GM18517 (cell line): ENCODE results near the gene FOLR3.
A peak's percentile ranks its signal among the peaks of the same experiment; 100 is the strongest.
"Not testable (repeated sequence)": the region's sequence is repeated elsewhere in the genome, so short reads cannot be mapped to it uniquely, and the experiment has no call there.

ENCODE experiments used
- ATAC-seq: cut with Tn5 transposase; IDR thresholded peaks from one replicate; pipeline ENCODE4 v1.9.1; 2021; ENCODE audit warnings: mild to moderate bottlenecking, moderate library complexity; ENCODE audit not compliant: unreplicated experiment

FOLR3 gene

GRCh38 chr11:72135473-72135872 is at the start of gene FOLR3:
Gene FOLR3, plus strand, starts transcription at chr11:72135725. Its CDS starts 228 bp downstream, at chr11:72135953.
- ATAC-seq: not testable (repeated sequence)

GRCh38 chr11:72088076-72088808 is 47.3 kb upstream of the FOLR3 start:
- ATAC-seq: no peak

GRCh38 chr11:72091292-72091691 is 44.2 kb upstream of the FOLR3 start:
- no peak for ATAC-seq

- no peak for ATAC-seq
These were observed 36.8 kb upstream of the FOLR3 start for GRCh38 chr11:72098741-72099140.

GRCh38 chr11:72100009-72100408 is 35.5 kb upstream of the FOLR3 start:
- no peak for ATAC-seq

GRCh38 chr11:72100462-72100861 is 35.1 kb upstream of the FOLR3 start:
- ATAC-seq: no peak

GRCh38 chr11:72102162-72102561 is 33.4 kb upstream of the FOLR3 start:
- no peak for ATAC-seq

- no peak for ATAC-seq
These were observed 32.9 kb upstream of the FOLR3 start for GRCh38 chr11:72102631-72102945.

- ATAC-seq: peak; percentile 80
These were observed 32.4 kb upstream of the FOLR3 start, which contains the start of gene LAMTOR1 for GRCh38 chr11:72102946-72103753. Gene LAMTOR1, minus strand, starts transcription at chr11:72103297. Its CDS starts 73 bp downstream, at chr11:72103224.

- no peak for ATAC-seq
These were observed 31.8 kb upstream of the FOLR3 start for GRCh38 chr11:72103754-72104167.

GRCh38 chr11:72105888-72106287 is 29.6 kb upstream of the FOLR3 start, which contains the start of gene TOMT:
Gene TOMT, plus strand, starts transcription at chr11:72105924. Its CDS starts 28 bp downstream, at chr11:72105952.
- no peak for ATAC-seq

GRCh38 chr11:72111300-72112142 is 24.0 kb upstream of the FOLR3 start:
- peak; percentile 1 for ATAC-seq

GRCh38 chr11:72112143-72112977 is 23.2 kb upstream of the FOLR3 start, which contains the start of gene ANAPC15:
Gene ANAPC15, minus strand, starts transcription at chr11:72112695. Its CDS starts 1,419 bp downstream, at chr11:72111276.
- peak; percentile 89 for ATAC-seq

- no peak for ATAC-seq
These were observed 22.3 kb upstream of the FOLR3 start for GRCh38 chr11:72112978-72113808.

GRCh38 chr11:72114570-72114969 is 21.0 kb upstream of the FOLR3 start:
- no peak for ATAC-seq

- no peak for ATAC-seq
These were observed 19.3 kb upstream of the FOLR3 start for GRCh38 chr11:72116019-72116755.

- ATAC-seq: no peak
These were observed 16.3 kb upstream of the FOLR3 start for GRCh38 chr11:72119198-72119597.

- ATAC-seq: no peak
These were observed 14.6 kb upstream of the FOLR3 start for GRCh38 chr11:72120930-72121329.

GRCh38 chr11:72122607-72123006 is 12.9 kb upstream of the FOLR3 start:
- no peak for ATAC-seq
